ENCODE measurements around the gene RPL29.

The RPL29 gene

GRCh38 chr3:51953445-51953844, 42.2 kb downstream of the RPL29 start:
- TF ChIP-seq, protein P1, sequence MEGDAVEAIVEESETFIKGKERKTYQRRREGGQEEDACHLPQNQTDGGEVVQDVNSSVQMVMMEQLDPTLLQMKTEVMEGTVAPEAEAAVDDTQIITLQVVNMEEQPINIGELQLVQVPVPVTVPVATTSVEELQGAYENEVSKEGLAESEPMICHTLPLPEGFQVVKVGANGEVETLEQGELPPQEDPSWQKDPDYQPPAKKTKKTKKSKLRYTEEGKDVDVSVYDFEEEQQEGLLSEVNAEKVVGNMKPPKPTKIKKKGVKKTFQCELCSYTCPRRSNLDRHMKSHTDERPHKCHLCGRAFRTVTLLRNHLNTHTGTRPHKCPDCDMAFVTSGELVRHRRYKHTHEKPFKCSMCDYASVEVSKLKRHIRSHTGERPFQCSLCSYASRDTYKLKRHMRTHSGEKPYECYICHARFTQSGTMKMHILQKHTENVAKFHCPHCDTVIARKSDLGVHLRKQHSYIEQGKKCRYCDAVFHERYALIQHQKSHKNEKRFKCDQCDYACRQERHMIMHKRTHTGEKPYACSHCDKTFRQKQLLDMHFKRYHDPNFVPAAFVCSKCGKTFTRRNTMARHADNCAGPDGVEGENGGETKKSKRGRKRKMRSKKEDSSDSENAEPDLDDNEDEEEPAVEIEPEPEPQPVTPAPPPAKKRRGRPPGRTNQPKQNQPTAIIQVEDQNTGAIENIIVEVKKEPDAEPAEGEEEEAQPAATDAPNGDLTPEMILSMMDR (IDR thresholded peaks at IDR 0.05; ENCODE audit: low read depth, low read length), result no peak
- no peak for DNase-seq

GRCh38 chr3:51950899-51951298, 44.8 kb downstream of the RPL29 start:
- Histone ChIP-seq H3K9me3 (no peaks in the 10 kb centered on the region), H3K4me1 (no peaks in the 10 kb centered on the region), H3K4me3 (ENCODE audit: low read depth, low read length) (no peak overlapping the region), H3K27me3 (no peaks in the 10 kb centered on the region), H3K36me3 (no peaks in the 10 kb centered on the region)
- TF ChIP-seq, protein P1 (IDR thresholded peaks at IDR 0.05; ENCODE audit: low read depth, low read length), result no peak
- DNase-seq, result no peak

More at GRCh38 chr3:51953445-51953844, 42.2 kb downstream of the RPL29 start:
- Histone ChIP-seq H3K4me3 (ENCODE audit: low read depth, low read length) (no peak overlapping the region), H3K36me3 (no peaks in the 10 kb centered on the region), H3K4me1 (no peaks in the 10 kb centered on the region), H3K9me3 (no peaks in the 10 kb centered on the region), H3K27me3 (no peaks in the 10 kb centered on the region)

DNA sequence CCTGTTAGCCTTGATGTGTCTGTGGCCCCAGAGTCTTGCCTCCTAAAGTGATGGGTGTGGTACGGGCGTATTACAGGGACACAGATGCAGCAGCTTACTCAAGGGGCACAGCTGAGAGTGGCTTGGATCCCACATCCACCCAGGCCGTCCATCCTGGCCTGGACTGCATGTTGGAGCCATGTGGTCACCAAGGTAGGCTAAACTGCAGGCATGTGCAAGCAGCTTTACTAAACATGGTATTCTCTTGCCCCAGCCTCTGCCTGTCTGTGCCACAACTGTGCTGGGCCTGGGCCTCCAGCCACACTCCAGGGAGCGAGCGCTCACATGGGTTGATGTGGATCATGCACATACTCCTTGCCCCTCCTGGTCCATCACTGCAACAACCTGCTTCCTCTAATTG, 46.6 kb downstream of the RPL29 start:
- Histone ChIP-seq H3K27me3 (no peaks in the 10 kb centered on the region), H3K4me1 (no peaks in the 10 kb centered on the region), H3K9me3 (no peaks in the 10 kb centered on the region), H3K36me3 (no peaks in the 10 kb centered on the region), H3K4me3 (ENCODE audit: low read depth, low read length) (no peak overlapping the region)
- TF ChIP-seq, protein P1 (IDR thresholded peaks at IDR 0.05; ENCODE audit: low read depth, low read length), result no peak
- DNase-seq, result no peak

GRCh38 chr3:51948016-51948580, 47.6 kb downstream of the RPL29 start:
- Histone ChIP-seq H3K9me3 (no peaks in the 10 kb centered on the region), H3K36me3 (no peaks in the 10 kb centered on the region), H3K27me3 (no peaks in the 10 kb centered on the region), H3K4me1 (no peaks in the 10 kb centered on the region), H3K4me3 (ENCODE audit: low read depth, low read length) (no peak overlapping the region)
- DNase-seq, result no peak
- TF ChIP-seq, protein P1 (IDR thresholded peaks at IDR 0.05; ENCODE audit: low read depth, low read length), result no peak

- Histone ChIP-seq H3K9me3 (no peaks in the 10 kb centered on the region), H3K27me3 (no peaks in the 10 kb centered on the region), H3K36me3 (no peaks in the 10 kb centered on the region), H3K4me3 (ENCODE audit: low read depth, low read length) (no peak overlapping the region), H3K4me1 (no peaks in the 10 kb centered on the region)
- TF ChIP-seq, protein P1 (IDR thresholded peaks at IDR 0.05; ENCODE audit: low read depth, low read length), result no peak
- DNase-seq, result no peak
These were observed 48.3 kb downstream of the RPL29 start for GRCh38 chr3:51947215-51947900.

DNA sequence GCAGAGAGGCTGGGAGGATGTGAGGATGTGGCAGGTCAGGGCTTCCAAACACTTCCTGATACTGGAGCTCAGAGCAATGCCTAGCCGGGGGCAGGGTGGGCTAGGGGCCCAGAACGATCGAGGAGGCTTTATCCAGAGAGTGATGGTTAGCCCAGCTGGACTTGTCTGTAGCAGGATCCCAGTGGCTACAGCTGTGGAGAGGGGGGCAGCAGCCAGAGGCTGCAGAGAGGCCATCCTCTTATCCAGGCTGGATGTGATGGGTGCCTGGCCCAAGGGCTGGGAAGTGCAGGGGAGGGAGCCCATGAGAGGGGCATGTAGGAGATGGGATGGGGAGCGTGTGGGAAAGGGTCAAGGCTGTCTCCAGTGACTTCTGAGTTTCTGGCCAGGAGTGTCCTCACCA, 48.9 kb downstream of the RPL29 start:
- Histone ChIP-seq H3K36me3 (no peaks in the 10 kb centered on the region), H3K4me3 (ENCODE audit: low read depth, low read length) (no peak overlapping the region), H3K4me1 (no peaks in the 10 kb centered on the region), H3K9me3 (no peaks in the 10 kb centered on the region), H3K27me3 (no peaks in the 10 kb centered on the region)
- TF ChIP-seq, protein P1 (IDR thresholded peaks at IDR 0.05; ENCODE audit: low read depth, low read length), result no peak
- DNase-seq, result no peak
